SJSA1 (cell line): Measurements from ENCODE around the gene BANP. TPM values are rescaled to one million over a fixed set of nuclear protein-coding genes. Genes with fewer than 3 reads are reported as not detected.
"Not testable (repeated sequence)": the region's sequence is repeated elsewhere in the genome, so short reads cannot be mapped to it uniquely, and the experiment has no call there.

Experiments used
- DNase-seq, 2 experiments: peaks; one replicate each; pipeline ENCODE4 v3.0.0-alpha.2; 2015 to 2020; ENCODE audit warnings: low spot score in 2 of 2, low read depth in 1 of 2
- H3K27ac ChIP-seq: fragments of 250-450 bp; sonication (Bioruptor Pico); 2 replicates; pipeline ENCODE4 v1.5.1; 2020; ENCODE audit warnings: mild to moderate bottlenecking, moderate library complexity
- H3K27me3 ChIP-seq: fragments of 250-450 bp; sonication (Bioruptor Pico); replicated peaks from 2 replicates; pipeline ENCODE4 v1.5.1; 2020; ENCODE audit warnings: mild to moderate bottlenecking, moderate library complexity
- H3K36me3 ChIP-seq: fragments of 250-450 bp; sonication (Bioruptor Pico); 2 replicates; pipeline ENCODE4 v1.5.1; 2020; ENCODE audit warnings: mild to moderate bottlenecking
- H3K4me1 ChIP-seq: fragments of 250-450 bp; sonication (Bioruptor Pico); replicated peaks from 2 replicates; pipeline ENCODE4 v1.6.1; 2021; ENCODE audit warnings: mild to moderate bottlenecking
- H3K4me3 ChIP-seq: fragments of 250-450 bp; sonication (Bioruptor Pico); 2 replicates; pipeline ENCODE4 v1.5.1; 2020; ENCODE audit warnings: mild to moderate bottlenecking
- H3K9me3 ChIP-seq: fragments of 250-450 bp; sonication (Bioruptor Pico); replicated peaks from 2 replicates; pipeline ENCODE4 v1.5.1; 2020; ENCODE audit warnings: mild to moderate bottlenecking
- total RNA-seq: library from RNA; depleted of rRNA; stranded (reverse); fragments of >200 nt; shearing (Covaris generic); gene quantifications from 2 replicates; pipeline ENCODE4 v1.2.3, GENCODE V29; 2014

BANP gene
- total RNA-seq, 1 experiment from 2014 or later, result 21.7 TPM

DNA sequence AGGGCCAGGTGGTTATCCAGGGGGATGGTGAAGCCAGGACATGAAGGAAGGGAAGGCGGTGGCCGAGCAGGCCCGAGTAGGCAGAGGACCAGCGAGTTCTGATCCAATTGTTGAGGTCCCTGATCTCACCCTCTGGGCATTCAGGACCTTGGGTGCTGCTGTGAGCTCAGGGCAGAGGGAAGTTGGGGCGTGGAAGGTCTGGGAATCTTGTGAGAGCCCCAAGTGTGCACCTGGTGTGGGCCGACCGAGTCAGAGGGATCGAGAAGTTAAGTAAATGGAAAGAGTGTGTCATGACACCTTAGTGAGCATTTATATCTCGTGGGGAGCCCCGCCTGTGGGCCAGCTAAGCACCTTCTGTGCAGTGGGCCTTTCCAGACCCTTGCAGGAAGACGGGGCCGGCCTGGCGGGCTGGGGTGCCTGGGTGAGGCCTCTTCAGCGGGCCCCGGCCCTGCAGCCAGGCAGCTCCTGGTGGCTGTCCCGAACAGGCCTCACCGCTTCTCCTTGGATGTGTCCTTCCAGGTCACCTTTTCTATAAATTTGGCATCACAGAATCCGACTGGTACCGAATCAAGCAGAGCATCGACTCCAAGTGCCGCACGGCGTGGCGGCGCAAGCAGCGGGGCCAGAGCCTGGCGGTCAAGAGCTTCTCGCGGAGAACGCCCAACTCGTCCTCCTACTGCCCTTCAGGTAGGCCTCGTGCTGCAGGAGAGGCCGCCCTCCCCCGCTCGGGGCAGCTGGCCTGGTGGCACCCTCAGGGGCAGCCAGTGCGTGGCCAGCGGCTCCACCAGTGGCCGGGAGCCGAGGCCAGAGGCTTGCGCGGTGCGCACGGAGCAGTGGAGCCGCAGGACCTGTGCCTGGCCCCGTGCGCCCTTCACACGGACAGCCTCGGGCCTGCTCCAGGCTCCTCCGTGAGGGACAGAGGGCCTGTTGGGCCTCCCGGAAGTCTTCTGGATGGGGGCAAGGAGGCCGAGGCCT is 76.0 kb downstream of the BANP start:
- no peak overlapping the region for H3K4me3 ChIP-seq
- H3K27ac ChIP-seq, result no peak overlapping the region

DNA sequence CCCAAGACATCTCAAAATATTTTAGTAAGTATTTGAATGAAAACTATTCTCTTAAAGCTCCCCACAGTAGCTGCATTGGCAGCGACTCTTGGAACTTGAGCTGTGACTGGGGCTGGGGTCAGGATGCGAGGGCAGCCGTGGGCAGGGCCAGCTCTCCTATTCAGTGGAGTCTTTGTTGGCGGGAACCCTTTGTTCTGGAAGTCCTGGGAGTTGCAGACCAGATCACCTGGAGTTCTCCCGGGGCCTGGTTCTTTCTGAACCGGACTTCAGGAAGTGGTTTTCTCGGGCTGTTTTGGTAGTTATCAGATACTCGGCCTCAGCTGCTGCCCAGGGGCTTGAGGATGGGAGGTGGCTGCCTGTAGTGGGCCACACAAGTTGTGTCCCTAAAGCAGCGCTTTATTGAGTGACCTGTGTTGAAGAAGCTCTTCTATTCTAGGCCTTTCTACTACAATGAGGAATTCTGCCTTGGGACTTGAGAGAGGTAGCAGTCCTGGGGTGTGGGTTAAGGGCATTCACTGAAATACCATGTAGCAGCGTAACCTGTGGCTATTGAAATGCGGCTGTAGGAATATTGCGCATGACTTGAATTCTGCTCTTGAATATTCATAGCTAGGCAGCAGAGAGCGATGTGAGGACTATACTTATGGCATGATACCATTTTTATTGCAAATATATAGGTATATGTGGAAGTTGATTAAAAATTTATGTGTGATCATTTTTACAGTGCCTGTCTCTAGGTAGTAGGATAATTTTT is 77.1 kb downstream of the BANP start:
- H3K36me3 ChIP-seq, H3K27me3 ChIP-seq, H3K4me3 ChIP-seq, H3K27ac ChIP-seq, DNase-seq, H3K9me3 ChIP-seq: not testable (repeated sequence)
- H3K4me1 ChIP-seq, result peaks cover 26% of the 10 kb centered on the region

More for the DNA sequence above, 76.0 kb downstream of the BANP start:
- no peak for DNase-seq
- Histone ChIP-seq H3K9me3 (no peaks in the 10 kb centered on the region), H3K4me1 (peaks cover 37% of the 10 kb centered on the region), H3K36me3 (no peaks in the 10 kb centered on the region), H3K27me3 (no peaks in the 10 kb centered on the region)

DNA sequence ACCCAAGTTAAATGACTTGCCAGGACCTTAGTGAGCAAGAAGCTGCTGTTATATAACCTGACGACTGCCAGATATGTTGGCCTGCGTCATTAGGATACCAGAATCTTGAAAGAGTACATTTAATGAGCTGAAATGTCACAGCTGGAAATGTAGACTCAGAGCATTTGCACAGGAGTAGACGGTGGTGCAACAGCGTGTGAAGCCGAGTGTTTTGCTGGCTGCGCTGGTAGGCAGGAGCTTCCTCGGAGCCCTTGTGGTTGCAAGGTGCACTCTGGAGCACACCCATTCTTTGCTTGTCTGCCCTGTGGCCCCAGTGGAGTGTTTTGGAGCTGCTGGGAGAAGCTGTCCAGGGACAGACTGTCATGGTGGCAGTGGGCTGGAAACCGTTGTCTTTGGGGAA is 79.3 kb downstream of the BANP start:
- Histone ChIP-seq H3K36me3 (no peaks in the 10 kb centered on the region), H3K9me3 (no peaks in the 10 kb centered on the region), H3K4me3 (no peak overlapping the region), H3K4me1 (peaks cover 7% of the 10 kb centered on the region), H3K27me3 (no peaks in the 10 kb centered on the region), H3K27ac (no peak overlapping the region)
- no peak for DNase-seq

DNA sequence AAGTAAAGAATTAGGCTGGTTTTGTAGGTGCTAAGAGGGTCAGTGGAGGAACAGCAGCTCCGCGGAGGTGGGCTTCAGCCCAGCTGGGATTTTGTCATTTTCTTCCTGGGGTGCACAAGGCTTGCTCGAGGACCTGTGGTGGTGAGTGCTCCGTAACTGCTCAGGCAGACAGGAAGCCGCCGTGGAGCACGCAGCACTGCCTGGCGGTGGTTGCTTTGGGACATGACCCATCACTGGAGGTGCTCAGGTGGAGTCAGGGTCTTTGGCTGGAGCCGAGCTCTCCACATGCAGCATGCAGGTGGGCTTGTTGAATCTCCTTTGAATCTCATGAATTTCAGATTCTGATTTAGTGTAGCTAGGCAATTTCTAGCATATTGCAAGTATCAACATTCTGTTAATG is 79.7 kb downstream of the BANP start:
- not testable (repeated sequence) for H3K9me3 ChIP-seq, H3K4me1 ChIP-seq, H3K27ac ChIP-seq, H3K36me3 ChIP-seq, H3K27me3 ChIP-seq, DNase-seq, H3K4me3 ChIP-seq

DNA sequence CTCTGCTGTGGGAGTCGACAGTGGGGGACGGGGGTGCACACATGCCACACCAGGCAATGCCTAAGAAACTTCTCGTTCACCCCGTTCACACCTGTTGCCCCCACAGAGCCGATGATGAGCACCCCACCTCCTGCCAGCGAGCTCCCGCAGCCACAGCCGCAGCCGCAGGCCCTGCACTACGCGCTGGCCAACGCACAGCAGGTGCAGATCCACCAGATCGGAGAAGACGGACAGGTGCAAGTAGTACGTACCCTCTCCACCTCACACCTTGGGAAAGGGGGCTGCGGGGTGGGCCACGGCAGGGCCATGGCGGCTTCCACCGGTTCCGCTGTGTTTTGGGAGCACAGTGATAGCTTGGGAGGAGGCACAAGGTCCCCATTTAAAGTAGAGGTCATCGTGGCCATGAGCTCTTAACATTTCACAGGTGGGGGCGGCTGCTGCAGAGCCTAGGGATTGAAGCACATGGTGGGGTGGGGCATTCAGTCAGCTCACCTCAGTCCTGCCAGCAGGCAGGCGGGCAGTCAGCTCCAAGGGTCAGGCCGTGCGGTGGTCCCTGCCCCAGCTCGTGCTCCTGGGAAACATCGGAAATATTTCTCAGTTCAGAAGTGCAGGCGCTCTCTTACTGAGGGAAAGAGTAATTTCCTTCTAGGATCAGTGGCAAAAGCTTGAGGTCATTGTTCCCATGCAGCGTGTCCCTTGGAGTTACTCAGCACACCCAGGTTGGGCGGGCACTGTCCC is 81.9 kb downstream of the BANP start:
- not testable (repeated sequence) for H3K36me3 ChIP-seq, H3K4me1 ChIP-seq, H3K27me3 ChIP-seq, DNase-seq, H3K4me3 ChIP-seq, H3K27ac ChIP-seq, H3K9me3 ChIP-seq

DNA sequence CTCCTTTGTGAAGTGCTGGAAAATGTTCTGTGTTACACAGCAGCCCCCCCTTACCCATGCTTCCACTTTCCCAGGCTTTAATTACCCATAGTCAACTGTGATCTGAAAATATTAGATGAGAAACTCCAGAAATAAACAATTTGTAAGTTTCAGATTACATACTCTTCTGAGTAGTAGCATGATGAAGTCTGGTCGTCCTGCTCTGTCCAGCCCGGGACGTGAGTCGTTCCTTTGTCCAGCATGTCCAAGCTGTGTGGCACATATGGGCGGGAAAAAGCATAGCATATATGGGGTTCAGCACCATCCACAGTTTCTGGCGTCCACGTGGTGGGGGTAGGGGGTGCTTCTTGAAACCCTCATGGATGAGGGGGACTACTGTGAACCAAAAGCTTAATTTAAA is 83.5 kb downstream of the BANP start:
- Histone ChIP-seq H3K9me3 (no peaks in the 10 kb centered on the region), H3K4me1 (no peaks in the 10 kb centered on the region), H3K27ac (no peak overlapping the region), H3K27me3 (no peaks in the 10 kb centered on the region), H3K36me3 (no peaks in the 10 kb centered on the region), H3K4me3 (no peak overlapping the region)
- DNase-seq, result no peak

DNA sequence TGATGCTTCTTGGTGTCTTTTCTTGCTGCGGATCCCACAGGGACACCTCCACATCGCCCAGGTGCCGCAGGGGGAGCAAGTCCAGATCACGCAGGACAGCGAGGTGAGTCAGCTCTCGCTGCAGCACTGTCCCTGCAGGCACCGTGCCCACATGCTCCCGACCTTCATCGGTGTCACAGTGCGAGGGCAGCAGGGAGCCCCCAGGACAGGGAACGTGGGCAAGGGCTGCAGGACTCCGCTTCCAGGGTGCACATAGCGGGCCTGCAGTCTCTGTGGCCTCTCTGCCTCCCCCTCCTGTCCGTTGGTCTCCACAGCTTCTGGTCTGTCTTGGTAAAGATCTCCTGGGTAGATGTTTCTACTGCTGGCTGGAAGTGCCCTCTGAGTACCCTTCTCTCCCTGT is 84.1 kb downstream of the BANP start:
- Histone ChIP-seq H3K4me3 (no peak overlapping the region), H3K4me1 (no peaks in the 10 kb centered on the region), H3K36me3 (no peaks in the 10 kb centered on the region), H3K27me3 (no peaks in the 10 kb centered on the region), H3K9me3 (no peaks in the 10 kb centered on the region), H3K27ac (no peak overlapping the region)
- no peak for DNase-seq

DNA sequence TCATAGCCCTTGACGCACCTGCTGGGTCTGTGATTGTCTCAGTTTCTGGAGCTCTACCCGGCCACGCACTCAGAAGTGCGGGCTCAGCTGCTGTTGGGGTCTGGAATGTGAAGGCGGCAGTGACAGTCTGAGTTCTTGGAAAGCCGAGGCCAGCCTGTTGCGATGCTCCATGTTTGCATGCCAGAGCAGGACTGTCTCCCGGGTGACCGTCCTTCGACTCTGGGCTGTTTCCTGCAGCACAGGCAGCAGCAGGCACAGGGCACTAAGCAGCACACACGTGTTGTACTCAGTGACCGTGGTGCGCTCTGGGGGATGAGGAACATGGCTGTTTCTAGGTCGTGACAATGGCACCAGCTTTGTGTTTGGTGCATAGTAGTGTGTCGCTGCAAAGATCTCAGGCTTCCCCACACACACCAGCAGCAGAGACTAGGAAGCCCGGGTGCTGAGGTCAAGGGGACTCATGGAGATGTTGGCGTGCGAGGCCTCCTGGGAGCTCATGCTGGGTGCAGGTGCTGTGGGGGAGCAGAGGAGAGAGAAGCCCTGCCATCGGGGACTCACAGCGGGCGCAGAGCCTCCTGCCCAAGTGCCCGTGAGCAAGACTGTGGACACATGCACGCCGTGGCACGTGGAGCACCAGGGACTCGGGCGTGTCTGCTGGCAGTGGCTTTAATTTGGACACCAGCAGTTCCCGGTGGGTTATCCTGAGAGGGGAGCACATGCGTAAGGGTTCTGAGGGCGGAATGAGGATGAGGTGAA is 84.8 kb downstream of the BANP start:
- not testable (repeated sequence) for H3K4me1 ChIP-seq, H3K27me3 ChIP-seq, DNase-seq, H3K27ac ChIP-seq, H3K4me3 ChIP-seq, H3K36me3 ChIP-seq, H3K9me3 ChIP-seq

DNA sequence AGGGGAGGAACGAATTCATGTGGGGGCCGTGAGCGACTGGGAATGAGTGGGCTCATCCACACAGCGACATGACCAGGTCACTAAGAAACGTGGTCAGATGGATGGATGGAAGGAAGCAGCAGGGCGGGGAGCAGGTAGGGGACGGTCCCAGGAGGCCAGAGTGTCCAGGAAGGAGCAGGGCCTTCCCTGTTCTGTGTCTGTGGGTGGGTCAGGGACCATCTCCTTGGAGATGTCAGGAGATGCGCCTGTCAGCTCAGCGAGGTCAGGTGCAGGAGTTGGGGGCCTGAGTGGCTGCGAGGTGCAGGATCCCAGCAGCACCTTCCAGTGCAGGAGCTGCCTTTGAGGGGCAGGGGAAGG is 85.4 kb downstream of the BANP start:
- H3K27me3 ChIP-seq, H3K4me1 ChIP-seq, H3K9me3 ChIP-seq, DNase-seq, H3K36me3 ChIP-seq, H3K27ac ChIP-seq, H3K4me3 ChIP-seq: not testable (repeated sequence)

DNA sequence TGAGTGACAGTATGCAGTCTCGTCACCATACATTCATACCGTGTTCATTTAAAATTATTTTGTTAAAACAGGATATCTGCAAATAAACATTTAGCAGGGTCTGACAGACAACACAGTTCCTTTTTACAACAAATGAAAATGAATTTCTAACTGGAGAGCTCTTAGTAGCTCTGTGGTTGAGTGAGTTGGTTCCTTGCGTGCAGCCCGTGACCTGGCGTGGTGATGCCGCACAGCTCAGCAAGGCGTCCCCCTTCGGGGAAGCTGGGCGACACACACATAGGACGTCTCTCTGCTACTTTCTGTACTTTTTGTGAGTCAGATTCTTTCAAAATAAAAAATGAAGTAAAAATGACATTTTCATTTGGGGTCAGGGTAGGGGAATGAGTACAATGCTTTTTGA is 86.1 kb downstream of the BANP start:
- H3K4me3 ChIP-seq, H3K36me3 ChIP-seq, H3K4me1 ChIP-seq, H3K27ac ChIP-seq, H3K9me3 ChIP-seq, DNase-seq, H3K27me3 ChIP-seq: not testable (repeated sequence)

DNA sequence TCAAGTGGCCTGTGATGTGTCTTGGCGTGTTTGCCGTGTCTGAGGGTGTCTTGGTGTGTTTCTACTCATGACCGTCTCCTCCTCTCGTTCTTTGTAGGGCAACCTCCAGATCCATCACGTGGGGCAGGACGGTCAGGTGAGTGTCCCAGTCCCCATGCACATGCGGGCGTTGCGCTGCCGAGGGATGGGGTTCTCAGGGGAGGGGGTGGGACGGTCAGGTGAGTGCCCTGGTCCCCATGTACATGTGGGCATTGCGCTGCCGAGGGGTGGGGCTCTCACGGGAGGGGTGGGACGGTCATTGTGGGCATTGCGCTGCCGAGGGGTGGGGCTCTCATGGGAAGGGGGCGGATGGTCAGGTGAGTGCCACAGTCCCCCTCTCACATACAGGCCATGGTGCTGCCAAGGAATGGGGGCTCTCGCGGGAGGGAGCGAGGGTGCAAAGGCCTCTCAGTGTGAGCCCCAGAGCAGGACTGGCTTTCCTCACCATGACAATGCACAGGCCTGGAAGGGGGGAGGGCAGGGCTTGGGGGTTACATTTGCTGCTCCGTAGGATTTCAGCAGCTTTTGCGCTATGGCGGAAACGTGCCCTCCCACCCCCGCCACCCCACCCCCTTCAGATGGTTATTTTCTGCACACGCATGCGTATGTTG is 86.8 kb downstream of the BANP start:
- H3K36me3 ChIP-seq, H3K4me1 ChIP-seq, H3K4me3 ChIP-seq, H3K27me3 ChIP-seq, H3K27ac ChIP-seq, H3K9me3 ChIP-seq, DNase-seq: not testable (repeated sequence)

DNA sequence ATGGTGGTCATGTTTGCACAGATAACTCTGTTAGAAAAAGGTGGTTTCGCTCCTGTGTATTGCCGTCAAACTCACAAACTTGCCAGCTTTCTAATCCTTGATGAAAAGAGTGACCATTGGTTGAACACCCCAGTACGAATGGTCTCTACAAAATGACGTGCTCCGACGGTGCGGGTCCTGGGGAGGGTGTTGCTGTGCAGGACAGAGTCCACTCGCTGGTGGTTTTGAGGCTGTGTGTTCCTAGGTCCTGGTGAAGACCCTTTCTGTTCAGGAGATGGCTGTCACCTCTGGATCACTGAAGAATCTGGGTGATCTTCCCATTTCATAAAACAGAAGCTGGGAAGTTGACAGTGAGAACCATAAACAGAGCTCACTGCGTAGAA is 87.3 kb downstream of the BANP start:
- H3K27me3 ChIP-seq, H3K36me3 ChIP-seq, H3K9me3 ChIP-seq, DNase-seq, H3K27ac ChIP-seq, H3K4me1 ChIP-seq, H3K4me3 ChIP-seq: not testable (repeated sequence)

DNA sequence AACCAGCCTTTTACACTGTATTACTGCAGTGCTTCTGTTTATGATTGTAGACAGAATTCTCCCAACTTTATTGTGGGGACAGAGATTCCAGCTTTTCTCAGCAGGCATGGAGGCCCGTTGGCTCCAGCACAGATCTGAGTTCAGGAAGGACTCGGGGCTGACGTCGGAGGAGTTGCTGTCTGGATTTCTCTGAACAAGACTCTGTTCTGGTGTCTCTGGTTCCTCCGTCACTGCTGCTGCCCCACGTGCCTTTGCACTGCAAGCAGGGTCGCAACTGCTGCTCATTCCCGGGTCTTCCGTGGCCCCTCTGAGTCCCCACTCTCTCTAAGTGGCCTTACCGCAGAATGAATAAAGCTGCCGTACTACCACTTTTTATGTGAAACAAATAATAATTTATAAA is 88.4 kb downstream of the BANP start:
- Histone ChIP-seq H3K27me3 (no peaks in the 10 kb centered on the region), H3K4me1 (no peaks in the 10 kb centered on the region), H3K36me3 (no peaks in the 10 kb centered on the region), H3K9me3 (no peaks in the 10 kb centered on the region), H3K27ac (no peak overlapping the region), H3K4me3 (no peak overlapping the region)
- no peak for DNase-seq
